HepG2 (cell line): Measurements from ENCODE around the gene THOP1. TPM values are rescaled to one million over a fixed set of nuclear protein-coding genes. Genes with fewer than 3 reads are reported as not detected.

ENCODE experiments used
- ARNTL ChIP-seq: sonication (generic); formaldehyde crosslinking; IDR thresholded peaks from 2 replicates; pipeline ENCODE4 v1.4.0; 2020; ENCODE audit warnings: mild to moderate bottlenecking, missing genetic modification reagents
- BATF2 ChIP-seq: sonication (generic); formaldehyde crosslinking; IDR thresholded peaks from 2 replicates; pipeline ENCODE4 v1.8.0; 2022; ENCODE audit warnings: mild to moderate bottlenecking, missing genetic modification reagents, moderate library complexity
- E2F5 ChIP-seq: sonication (generic); formaldehyde crosslinking; conservative IDR thresholded peaks from 2 replicates; pipeline ENCODE4 v1.4.0; 2020; ENCODE audit warnings: missing genetic modification reagents
- FOXA1 ChIP-seq, 2 experiments: fragments of 450-650 bp in 1 of 2; sonication (generic) in 1 of 2; formaldehyde crosslinking in 1 of 2; IDR thresholded peaks; 2 replicates each; pipeline versions ENCODE4 v1.4.0 to v1.6.1; 2016 to 2020; ENCODE audit warnings: missing genetic modification reagents in 1 of 2
- FOXK1 ChIP-seq: sonication (generic); formaldehyde crosslinking; IDR thresholded peaks from 2 replicates; pipeline ENCODE4 v1.4.0; 2020; ENCODE audit warnings: low read depth, missing genetic modification reagents, borderline replicate concordance
- FOXO1 ChIP-seq: sonication (generic); formaldehyde crosslinking; IDR thresholded peaks from 2 replicates; pipeline ENCODE4 v1.4.0; 2020; ENCODE audit warnings: missing genetic modification reagents
- GTF2F1 ChIP-seq: fragments of 150-350 bp; IDR thresholded peaks from 2 replicates; pipeline ENCODE4 v1.6.1; 2014; ENCODE audit warnings: low read length
- HES4 ChIP-seq: sonication (generic); formaldehyde crosslinking; IDR thresholded peaks from 2 replicates; pipeline ENCODE4 v1.9.0; 2021; ENCODE audit warnings: mild to moderate bottlenecking, missing genetic modification reagents, borderline replicate concordance
- HIC2 ChIP-seq: sonication (generic); formaldehyde crosslinking; IDR thresholded peaks from 2 replicates; pipeline ENCODE4 v1.9.0; 2022; ENCODE audit warnings: low read depth, missing genetic modification reagents
- HNRNPLL ChIP-seq: fragments of 200-400 bp; formaldehyde crosslinking; IDR thresholded peaks from 2 replicates; pipeline ENCODE4 v1.6.1; 2017; ENCODE audit warnings: mild to moderate bottlenecking, low read depth, low read length; ENCODE audit not compliant: poor library complexity, severe bottlenecking
- HOXA3 ChIP-seq: sonication (generic); formaldehyde crosslinking; IDR thresholded peaks from 2 replicates; pipeline ENCODE4 v1.5.0; 2020; ENCODE audit warnings: missing genetic modification reagents
- MAX ChIP-seq: IDR thresholded peaks from 2 replicates; pipeline ENCODE4 v1.6.1; 2012; ENCODE audit warnings: inconsistent platforms
- MLX ChIP-seq: IDR thresholded peaks from 2 replicates; pipeline ENCODE4 v1.6.1; 2016
- MYNN ChIP-seq: sonication (generic); formaldehyde crosslinking; IDR thresholded peaks from 2 replicates; pipeline ENCODE4 v1.4.0; 2020; ENCODE audit warnings: mild to moderate bottlenecking, low read depth, missing genetic modification reagents
- RARA ChIP-seq: IDR thresholded peaks from 2 replicates; pipeline ENCODE4 v1.6.1; 2016; ENCODE audit warnings: missing genetic modification reagents, missing compliant biosample characterization
- SALL1 ChIP-seq: sonication (generic); formaldehyde crosslinking; IDR thresholded peaks from 2 replicates; pipeline ENCODE4 v1.8.0; 2022; ENCODE audit warnings: mild to moderate bottlenecking, missing genetic modification reagents
- SAP130 ChIP-seq: IDR thresholded peaks from 2 replicates; pipeline ENCODE4 v1.6.1; 2016; ENCODE audit warnings: low read depth
- SUZ12 ChIP-seq: fragments of 150-350 bp; IDR thresholded peaks from 2 replicates; pipeline ENCODE4 v1.6.1; 2014; ENCODE audit warnings: low read depth, low read length
- TAF15 ChIP-seq: fragments of 200-400 bp; formaldehyde crosslinking; IDR thresholded peaks from one replicate; pipeline ENCODE4 v1.6.1; 2018; ENCODE audit warnings: mild to moderate bottlenecking, low read depth, low read length; ENCODE audit not compliant: poor library complexity, severe bottlenecking
- TEAD3 ChIP-seq: optimal IDR thresholded peaks from 2 replicates; pipeline ENCODE3; 2016; ENCODE audit warnings: borderline replicate concordance
- TOPORS ChIP-seq: sonication (generic); formaldehyde crosslinking; IDR thresholded peaks from 2 replicates; pipeline ENCODE4 v1.8.0; 2023; ENCODE audit warnings: mild to moderate bottlenecking, missing genetic modification reagents
- polyA plus RNA-seq, 8 experiments: library from polyadenylated mRNA; depleted of rRNA in 3 of 8; stranded (reverse) in 7 of 8; unstranded in 1 of 8; fragments of >200 nt; fragmentation: Illumina TruSeq in 4 of 8; extraction: Trizol in 4 of 8; gene quantifications; 2 replicates each; pipeline versions ENCODE4 v1.2.1 to v1.2.3, GENCODE V29; 2011 to 2016; ENCODE audit warnings: low read depth in 4 of 8, missing spikeins in 1 of 8, mixed read lengths in 1 of 8; ENCODE audit not compliant: insufficient read depth in 1 of 8
- total RNA-seq, 5 experiments: library from RNA; depleted of rRNA; stranded (reverse); fragments of >200 nt; fragmentation: Illumina TruSeq; extraction: Trizol; gene quantifications; 2 replicates each; pipeline ENCODE4 v1.2.3, GENCODE V29; 2016; ENCODE audit warnings: low read depth in 1 of 5
- TF ChIP-seq, protein P1 (sequence below): sonication (generic); formaldehyde crosslinking; conservative IDR thresholded peaks from 2 replicates; pipeline ENCODE4 v1.8.0; 2022; ENCODE audit warnings: mild to moderate bottlenecking, moderate library complexity, missing genetic modification reagents
- TF ChIP-seq, protein P2 (sequence below): sonication (generic); formaldehyde crosslinking; IDR thresholded peaks from 2 replicates; pipeline ENCODE4 v1.4.0; 2020; ENCODE audit warnings: missing genetic modification reagents

Gene THOP1
- total and polyA plus RNA-seq, 2 of the 13 experiments (the other 11 are each of a cell fraction or from before 2014, with no cell fraction given) = 74.4 to 116 TPM

- TF ChIP-seq HIC2 (CRISPR knock-in tag) = no peak
- no peak for TF ChIP-seq TAF15
- no peak for TF ChIP-seq FOXO1 (CRISPR knock-in tag)
- TF ChIP-seq SAP130 (CRISPR knock-in tag) = peak; percentile 85
- no peak for TF ChIP-seq BATF2 (CRISPR knock-in tag)
- peak; percentile 80; the same call in 1 of the 2 replicates for TF ChIP-seq HES4
- TF ChIP-seq GTF2F1 = no peak
- TF ChIP-seq SUZ12 = no peak
- TF ChIP-seq MLX (CRISPR knock-in tag) = 0 out of 2 replicates have a peak, but pooled peaks have one; percentile 40
- peak; percentile 10; the same call in 1 of the 2 replicates for TF ChIP-seq TOPORS (CRISPR knock-in tag)
- TF ChIP-seq FOXK1 (CRISPR knock-in tag) = peak; percentile 69; the same call in 1 of the 2 replicates
- TF ChIP-seq, protein P1, sequence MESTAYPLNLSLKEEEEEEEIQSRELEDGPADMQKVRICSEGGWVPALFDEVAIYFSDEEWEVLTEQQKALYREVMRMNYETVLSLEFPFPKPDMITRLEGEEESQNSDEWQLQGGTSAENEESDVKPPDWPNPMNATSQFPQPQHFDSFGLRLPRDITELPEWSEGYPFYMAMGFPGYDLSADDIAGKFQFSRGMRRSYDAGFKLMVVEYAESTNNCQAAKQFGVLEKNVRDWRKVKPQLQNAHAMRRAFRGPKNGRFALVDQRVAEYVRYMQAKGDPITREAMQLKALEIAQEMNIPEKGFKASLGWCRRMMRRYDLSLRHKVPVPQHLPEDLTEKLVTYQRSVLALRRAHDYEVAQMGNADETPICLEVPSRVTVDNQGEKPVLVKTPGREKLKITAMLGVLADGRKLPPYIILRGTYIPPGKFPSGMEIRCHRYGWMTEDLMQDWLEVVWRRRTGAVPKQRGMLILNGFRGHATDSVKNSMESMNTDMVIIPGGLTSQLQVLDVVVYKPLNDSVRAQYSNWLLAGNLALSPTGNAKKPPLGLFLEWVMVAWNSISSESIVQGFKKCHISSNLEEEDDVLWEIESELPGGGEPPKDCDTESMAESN = 0 out of 2 replicates have a peak, but pooled peaks have one; percentile 34
- no peak for TF ChIP-seq E2F5 (CRISPR knock-in tag)
- no peak for TF ChIP-seq FOXA1 (IDR thresholded peaks at IDR 0.05)
- peak; percentile 85 for TF ChIP-seq FOXA1 (CRISPR knock-in tag; IDR thresholded peaks at IDR 0.05)
- peak; percentile 86; the same call in 1 of the 2 replicates for TF ChIP-seq HOXA3 (CRISPR knock-in tag)
- 0 out of 2 replicates have a peak, but pooled peaks have one; percentile 32 for TF ChIP-seq ARNTL (CRISPR knock-in tag)
- TF ChIP-seq MYNN = 0 out of 2 replicates have a peak, but pooled peaks have one; percentile 53
- TF ChIP-seq HNRNPLL = peak; percentile 15
- peak; percentile 91 for TF ChIP-seq MAX
- peak; percentile 53 for TF ChIP-seq TEAD3 (CRISPR knock-in tag)
- peak; percentile 80 for TF ChIP-seq SALL1 (CRISPR knock-in tag)
- TF ChIP-seq RARA (CRISPR knock-in tag) = peak; percentile 53; the same call in 1 of the 2 replicates
- TF ChIP-seq, protein P2, sequence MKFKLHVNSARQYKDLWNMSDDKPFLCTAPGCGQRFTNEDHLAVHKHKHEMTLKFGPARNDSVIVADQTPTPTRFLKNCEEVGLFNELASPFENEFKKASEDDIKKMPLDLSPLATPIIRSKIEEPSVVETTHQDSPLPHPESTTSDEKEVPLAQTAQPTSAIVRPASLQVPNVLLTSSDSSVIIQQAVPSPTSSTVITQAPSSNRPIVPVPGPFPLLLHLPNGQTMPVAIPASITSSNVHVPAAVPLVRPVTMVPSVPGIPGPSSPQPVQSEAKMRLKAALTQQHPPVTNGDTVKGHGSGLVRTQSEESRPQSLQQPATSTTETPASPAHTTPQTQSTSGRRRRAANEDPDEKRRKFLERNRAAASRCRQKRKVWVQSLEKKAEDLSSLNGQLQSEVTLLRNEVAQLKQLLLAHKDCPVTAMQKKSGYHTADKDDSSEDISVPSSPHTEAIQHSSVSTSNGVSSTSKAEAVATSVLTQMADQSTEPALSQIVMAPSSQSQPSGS (CRISPR knock-in tag) = 0 out of 2 replicates have a peak, but pooled peaks have one; percentile 20
Observed at GRCh38 chr19:2811221-2811722, 26.0 kb downstream of the THOP1 start (continued).
